HepG2 (cell line): Measurements from ENCODE around the gene CABLES1. TPM values are rescaled to one million over a fixed set of nuclear protein-coding genes. Genes with fewer than 3 reads are reported as not detected.

Experiments
- ATAC-seq: fragments of 200-7000 bp; cut with Tn5 transposase; 3 replicates; pipeline ENCODE4 v1.9.1; 2020; ENCODE audit warnings: mild to moderate bottlenecking, moderate library complexity
- BruUV-seq: library from RNA; stranded (reverse); fragments of 400-500 nt; replicated peaks from 2 replicates; lab custom pipeline; 2021; lab: Mats Ljungman, UMichigan
- CTCF ChIA-PET: fragments of 300-600 bp; formaldehyde crosslinking; extraction: SDS; loops from one replicate; lab custom pipeline; 2021; ENCODE audit warnings: low total read pairs, inconsistent platforms, low intra/inter-chr PET ratio; lab: Yijun Ruan, JAX
- POLR2A ChIA-PET: fragments of 350-600 bp; sonication (Branson Sonifier 250); formaldehyde crosslinking; loops from one replicate; lab custom pipeline; 2020; ENCODE audit warnings: antibody characterized with exemption, inconsistent platforms; lab: Yijun Ruan, JAX
- DNase-seq: peaks from one replicate; pipeline ENCODE4 v3.0.0-alpha.2; 2015; ENCODE audit warnings: low spot score
- FAIRE-seq: peaks from 3 replicates; lab custom pipeline; 2011; peaks lifted over from hg19 to GRCh38; lab: Jason Lieb, UNC
- H2AFZ ChIP-seq: one replicate; pipeline ENCODE4 v1.6.1; 2011; ENCODE audit warnings: low read length, inconsistent platforms
- H3K27ac ChIP-seq: fragments of 300-600 bp; 3 replicates; pipeline ENCODE4 v1.8.0; 2011; ENCODE audit warnings: mixed run types, mild to moderate bottlenecking, mixed read lengths, low read length, inconsistent platforms; ENCODE audit not compliant: insufficient read depth; ENCODE audit errors: extremely low read length
- H3K27me3 ChIP-seq, 2 experiments: fragments of 200-600 bp in 1 of 2; 2 replicates in 1 of 2; 3 replicates in 1 of 2; pipeline versions ENCODE4 v1.6.0 to v1.8.0; 2011; ENCODE audit warnings: low read length in 2 of 2, mild to moderate bottlenecking in 2 of 2, moderate library complexity in 2 of 2, inconsistent platforms in 1 of 2; ENCODE audit not compliant: insufficient read depth in 2 of 2, control insufficient read depth in 1 of 2
- H3K36me3 ChIP-seq, 2 experiments: fragments of 200-600 bp in 1 of 2; replicated peaks in 1 of 2; 2 replicates in 1 of 2; 3 replicates in 1 of 2; pipeline versions ENCODE4 v1.5.1 to v1.8.0; 2011; ENCODE audit warnings: low read length in 2 of 2, inconsistent platforms in 1 of 2; ENCODE audit not compliant: insufficient read depth in 2 of 2, control insufficient read depth in 1 of 2
- H3K4me1 ChIP-seq: 2 replicates; pipeline ENCODE4 v1.5.1; 2012; ENCODE audit warnings: low read length, inconsistent platforms; ENCODE audit not compliant: insufficient read depth
- H3K4me2 ChIP-seq: 2 replicates; pipeline ENCODE4 v1.6.0; 2011; ENCODE audit warnings: low read depth, low read length, inconsistent platforms
- H3K4me3 ChIP-seq, 3 experiments: fragments of 200-600 bp in 1 of 3; sonication (generic), shearing (Covaris generic) in 1 of 3; replicated peaks in 1 of 3; 2 replicates each; pipeline ENCODE4 v1.5.1; 2011 to 2016; ENCODE audit warnings: low read length in 3 of 3, inconsistent platforms in 2 of 3, low read depth in 2 of 3, mild to moderate bottlenecking in 2 of 3, control low read depth in 1 of 3, mixed read lengths in 1 of 3; ENCODE audit not compliant: insufficient read depth in 1 of 3
- H3K79me2 ChIP-seq: one replicate; pipeline ENCODE4 v1.6.1; 2011; ENCODE audit warnings: low read length, inconsistent platforms; ENCODE audit not compliant: insufficient read depth
- H3K9ac ChIP-seq: 2 replicates; pipeline ENCODE4 v1.6.0; 2011; ENCODE audit warnings: mild to moderate bottlenecking, low read depth, low read length, inconsistent platforms; ENCODE audit not compliant: insufficient read depth
- H3K9me3 ChIP-seq: 2 replicates; pipeline ENCODE4 v1.5.1; 2012; ENCODE audit warnings: mild to moderate bottlenecking, low read length
- H4K20me1 ChIP-seq: 2 replicates; pipeline ENCODE4 v1.6.0; 2011; ENCODE audit warnings: inconsistent platforms, mild to moderate bottlenecking, low read length, moderate library complexity; ENCODE audit not compliant: insufficient read depth
- CBX1 ChIP-seq: IDR thresholded peaks from one replicate; pipeline ENCODE4 v1.6.1; 2016; ENCODE audit warnings: antibody characterized with exemption, low read depth
- CENPT ChIP-seq: sonication (generic); formaldehyde crosslinking; IDR thresholded peaks from 2 replicates; pipeline ENCODE4 v1.8.0; 2022; ENCODE audit warnings: low read depth, mild to moderate bottlenecking, moderate library complexity, missing genetic modification reagents
- MIXL1 ChIP-seq: IDR thresholded peaks from 2 replicates; pipeline ENCODE4 v1.6.1; 2016
- ZC3H4 ChIP-seq: sonication (generic); formaldehyde crosslinking; IDR thresholded peaks from 2 replicates; pipeline ENCODE4 v1.4.0; 2020; ENCODE audit warnings: missing genetic modification reagents, borderline replicate concordance
- ZHX2 ChIP-seq, 2 experiments: sonication (generic) in 1 of 2; formaldehyde crosslinking in 1 of 2; IDR thresholded peaks; 2 replicates each; pipeline versions ENCODE4 v1.6.1 to v1.9.0; 2014 to 2022; ENCODE audit warnings: antibody characterized with exemption in 1 of 2, borderline replicate concordance in 1 of 2, inconsistent platforms in 1 of 2, low read depth in 1 of 2, missing genetic modification reagents in 1 of 2
- ZNF597 ChIP-seq: sonication (generic); formaldehyde crosslinking; IDR thresholded peaks from 2 replicates; pipeline ENCODE4 v1.5.0; 2020; ENCODE audit warnings: missing genetic modification reagents
- WGBS: methylation state at CpG from one replicate; pipeline ENCODE4 v1.1.6; 2017; ENCODE audit warnings: low lambda C conversion rate; 5-methylcytosine and 5-hydroxymethylcytosine counted together
- in situ Hi-C: cut with HindIII; loops from 2 replicates; pipeline ENCODE4 v1.10.0; 2017; ENCODE audit warnings: low pct_unique_long_range_greater_than_20kb; ENCODE audit not compliant: extremely low pct_ligation_motif_present
- intact Hi-C: fragments of 100-400 bp; cut with micrococcal nuclease; formaldehyde crosslinking; loops from one replicate; pipeline ENCODE4 v1.10.0; 2022; ENCODE audit not compliant: unreplicated experiment
- polyA plus RNA-seq, 8 experiments: library from polyadenylated mRNA; depleted of rRNA in 3 of 8; stranded (reverse) in 7 of 8; unstranded in 1 of 8; fragments of >200 nt; fragmentation: Illumina TruSeq in 4 of 8; extraction: Trizol in 4 of 8; gene quantifications; 2 replicates each; pipeline versions ENCODE4 v1.2.1 to v1.2.3, GENCODE V29; 2011 to 2016; ENCODE audit warnings: low read depth in 4 of 8, missing spikeins in 1 of 8, mixed read lengths in 1 of 8; ENCODE audit not compliant: insufficient read depth in 1 of 8
- total RNA-seq, 5 experiments: library from RNA; depleted of rRNA; stranded (reverse); fragments of >200 nt; fragmentation: Illumina TruSeq; extraction: Trizol; gene quantifications; 2 replicates each; pipeline ENCODE4 v1.2.3, GENCODE V29; 2016; ENCODE audit warnings: low read depth in 1 of 5

CABLES1 gene
- total and polyA plus RNA-seq, 2 of the 13 experiments (the other 11 are each of a cell fraction or from before 2014, with no cell fraction given) = 14.7 to 25.8 TPM

GRCh38 chr18:23258566-23259469 lies 123.5 kb downstream of the CABLES1 start:
- no peaks in the 10 kb centered on the region for H3K9me3 ChIP-seq
- H4K20me1 ChIP-seq = no peaks in the 10 kb centered on the region
- in situ Hi-C loops (no loop called here), intact Hi-C loops (no loop called here)
- CTCF ChIA-PET = no interaction called here
- ATAC-seq (no peak), FAIRE-seq (no peak), DNase-seq (no peak)
- H3K27ac ChIP-seq = no peak overlapping the region
- no peaks in the 10 kb centered on the region for H3K27me3 ChIP-seq
- no peak overlapping the region for H2AFZ ChIP-seq
- no TSS peak for BruUV-seq
- 98% methylated on average over 15 of the region's 15 CpGs for WGBS
- no peak overlapping the region for H3K4me3 ChIP-seq
- H3K79me2 ChIP-seq = no peaks in the 10 kb centered on the region
- peak overlapping the region; percentile 28; the same call in 1 of the 2 replicates for H3K9ac ChIP-seq
- no peak overlapping the region for H3K4me2 ChIP-seq
- POLR2A ChIA-PET = interaction anchor here (1.6 to 1.9 kb wide), 2 partner anchors 22 to 125 kb away, joined by 4 to 5 read pairs; no protein-coding TSS in a partner anchor
- H3K4me1 ChIP-seq = peaks cover 63% of the 10 kb centered on the region
- peaks cover 6 to 38% of the 10 kb centered on the region in 2 experiments; a peak in 4 of 5 replicates for H3K36me3 ChIP-seq
- TF ChIP-seq ZNF597 (CRISPR knock-in tag) (no peak), CBX1 (no peak), ZHX2 (IDR thresholded peaks at IDR 0.05; ENCODE audit: low read depth) (no peak), ZHX2 (CRISPR knock-in tag; IDR thresholded peaks at IDR 0.05; ENCODE audit: borderline replicate concordance) (no peak), MIXL1 (no peak), ZC3H4 (CRISPR knock-in tag) (no peak), CENPT (no peak)
